ENCODE measurements around the gene DSE.

DNA sequence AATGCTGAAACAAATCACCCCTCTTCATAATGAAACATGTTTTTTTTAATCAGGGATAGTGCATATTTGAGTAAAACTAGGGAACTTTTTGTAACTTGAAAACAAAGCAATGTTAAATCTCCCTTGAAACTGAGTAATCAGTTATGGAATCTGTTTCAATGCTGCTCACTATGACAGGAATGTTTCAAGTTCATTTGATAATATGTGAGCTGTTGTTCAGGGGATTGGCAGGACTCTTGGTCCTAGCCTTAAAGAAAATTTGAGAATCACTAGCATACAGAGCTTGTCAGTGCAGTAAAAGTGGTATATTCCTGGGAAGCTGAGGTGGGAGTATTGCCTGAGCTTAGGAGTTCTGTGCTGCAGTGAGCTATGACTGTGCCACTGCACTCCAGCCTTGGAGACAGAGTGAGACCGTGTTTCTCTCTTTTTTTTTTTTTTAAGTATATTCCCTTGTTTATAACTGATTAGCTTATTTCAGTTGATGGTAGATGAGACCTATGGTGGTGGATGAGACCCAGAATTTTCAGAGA, 68.8 kb downstream of the DSE start:
- TF ChIP-seq POLR2AphosphoS5 (IDR thresholded peaks at IDR 0.05; ENCODE audit: low read depth, low read length) (no peak), POLR2A (IDR thresholded peaks at IDR 0.05; ENCODE audit: low read depth, low read length) (no peak), TAF1 (IDR thresholded peaks at IDR 0.05; ENCODE audit: low read depth, low read length) (no peak), PAX5 (IDR thresholded peaks at IDR 0.05; ENCODE audit: insufficient read depth, low read length, severe bottlenecking) (no peak)
